NCI-H128 (cell line): Measurements from ENCODE around the gene ETV6.

Experiments
- DNase-seq: peaks from one replicate; lab custom pipeline; 2025; ENCODE audit not compliant: unreplicated experiment; lab: John Stamatoyannopoulos, UW

The ETV6 gene

DNA sequence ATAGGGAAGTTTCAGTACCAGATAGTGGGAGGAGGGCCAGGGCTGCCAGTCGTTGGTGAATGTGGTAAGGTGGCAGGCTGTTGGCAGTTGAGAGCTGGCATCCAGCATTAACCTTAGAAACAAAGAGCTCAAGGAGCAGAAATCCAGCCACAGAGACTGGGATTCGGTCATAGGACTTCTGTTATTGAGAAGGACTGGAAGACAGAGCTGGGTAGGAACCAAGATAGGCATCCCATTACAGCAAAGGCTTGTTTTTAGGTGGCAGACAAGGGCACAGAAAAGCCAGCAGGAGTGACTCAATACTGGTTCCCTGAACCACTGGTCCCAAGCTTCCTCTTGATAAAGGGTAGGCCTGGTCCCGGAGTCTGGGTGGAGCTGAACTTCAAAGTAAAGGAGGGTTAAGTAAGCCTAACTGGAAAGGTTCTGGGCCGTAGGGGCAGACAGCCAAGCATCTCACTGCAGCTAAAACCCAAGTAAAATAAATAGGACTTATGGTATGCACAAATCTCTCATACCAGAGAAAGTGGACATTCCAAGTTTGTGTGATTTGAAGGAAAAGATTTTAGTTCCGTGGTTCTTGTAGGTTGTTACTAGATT, 147.9 kb downstream of the ETV6 start:
- no peak for DNase-seq

DNA sequence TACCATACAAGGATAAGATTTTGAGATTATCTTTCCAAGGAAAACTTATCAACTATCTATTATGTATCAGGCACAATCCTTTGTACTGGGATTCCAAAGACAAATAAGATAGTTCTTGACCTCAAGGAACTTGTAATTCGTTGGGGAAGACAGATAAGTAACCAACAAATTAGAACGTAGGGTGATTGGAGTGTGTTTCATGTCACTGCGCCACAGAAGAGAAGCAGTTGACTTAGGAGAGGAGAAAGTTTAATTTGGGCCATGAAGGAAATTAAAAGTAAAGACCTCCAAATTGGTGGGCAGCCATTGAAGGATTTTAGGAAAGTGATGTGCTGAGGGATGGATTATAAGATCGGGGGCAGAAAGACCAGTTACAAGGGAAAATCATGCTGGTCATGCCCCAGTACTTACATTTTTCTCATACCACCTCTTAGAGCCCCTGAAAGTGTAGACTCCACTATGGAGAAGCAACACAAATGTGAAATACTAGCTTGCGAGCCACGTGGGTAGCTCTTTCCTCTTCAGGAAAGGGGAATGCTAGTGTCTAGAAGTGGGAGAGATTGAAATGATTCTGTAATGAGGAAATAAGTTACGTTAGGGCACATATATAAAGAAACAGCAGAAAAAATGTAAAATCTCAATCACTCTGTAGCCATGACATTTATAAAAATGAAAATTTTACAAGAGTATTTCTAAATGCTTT, 148.7 kb downstream of the ETV6 start:
- DNase-seq, result no peak

DNA sequence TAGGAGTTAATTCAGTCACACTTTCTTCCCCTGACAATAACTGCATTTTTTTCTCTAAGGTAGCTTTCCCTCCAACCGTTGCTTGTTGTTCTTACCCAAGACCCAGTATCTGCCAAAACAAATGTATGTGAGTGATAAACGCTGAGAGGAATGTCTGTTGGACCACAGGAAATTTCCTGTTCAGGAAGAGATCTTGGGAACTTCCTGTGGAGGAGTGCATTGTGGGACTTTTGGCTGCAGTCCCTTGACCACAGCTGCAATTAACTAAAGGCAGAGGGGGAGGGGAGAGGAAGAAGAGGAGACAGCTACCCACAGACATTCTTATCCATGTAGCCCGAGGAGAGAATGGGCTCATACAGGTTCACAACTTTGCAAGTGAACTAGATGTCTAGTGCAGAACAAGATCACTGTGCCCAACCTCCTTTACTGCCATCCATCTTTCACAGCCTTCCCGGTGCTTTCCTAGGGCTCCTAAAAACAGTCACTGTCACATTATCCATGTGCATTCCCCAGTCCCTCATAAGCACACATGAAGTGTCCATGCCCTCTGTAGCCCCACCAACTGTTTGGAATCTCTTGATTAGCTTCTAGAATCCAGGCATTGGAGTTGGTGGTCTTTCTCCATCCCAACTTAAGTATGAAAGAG, 149.5 kb downstream of the ETV6 start:
- no peak for DNase-seq

DNA sequence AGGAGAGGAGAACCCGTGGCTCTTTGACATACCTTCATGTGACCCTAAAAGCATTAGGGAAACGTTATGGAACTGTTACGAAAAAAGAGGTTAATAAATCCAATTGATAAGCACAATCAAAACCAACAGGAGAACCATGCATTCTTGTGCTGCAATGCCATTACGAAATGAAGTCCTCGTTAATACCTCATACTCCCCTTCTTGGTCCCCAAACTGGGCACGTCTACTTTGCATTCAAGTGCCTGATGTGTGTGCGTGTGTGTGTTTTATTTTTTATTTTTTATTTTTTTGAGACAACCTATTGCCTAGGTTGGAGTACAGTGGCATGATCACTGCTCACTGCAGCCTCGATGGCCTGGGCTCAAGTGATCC, 150.0 kb downstream of the ETV6 start:
- DNase-seq, result no peak

DNA sequence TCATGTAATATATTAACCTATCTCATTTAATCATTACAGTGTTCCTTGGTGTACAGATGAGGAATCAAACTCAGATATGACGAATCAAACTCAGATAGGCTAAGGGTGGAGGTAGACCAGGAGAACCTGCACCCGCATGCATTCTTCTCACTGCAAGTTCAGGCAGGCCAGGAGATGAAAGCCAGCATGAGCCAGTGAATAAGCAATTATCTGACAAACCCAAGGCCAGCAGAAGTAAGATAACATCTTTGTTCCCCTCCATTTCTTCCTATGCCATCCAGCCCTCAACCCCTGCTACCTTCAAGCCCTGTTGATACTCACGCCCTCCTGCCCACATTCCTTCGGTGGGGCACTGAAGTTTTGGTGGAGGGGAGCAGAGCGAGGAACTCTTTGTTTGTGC, 152.2 kb downstream of the ETV6 start:
- no peak for DNase-seq

DNA sequence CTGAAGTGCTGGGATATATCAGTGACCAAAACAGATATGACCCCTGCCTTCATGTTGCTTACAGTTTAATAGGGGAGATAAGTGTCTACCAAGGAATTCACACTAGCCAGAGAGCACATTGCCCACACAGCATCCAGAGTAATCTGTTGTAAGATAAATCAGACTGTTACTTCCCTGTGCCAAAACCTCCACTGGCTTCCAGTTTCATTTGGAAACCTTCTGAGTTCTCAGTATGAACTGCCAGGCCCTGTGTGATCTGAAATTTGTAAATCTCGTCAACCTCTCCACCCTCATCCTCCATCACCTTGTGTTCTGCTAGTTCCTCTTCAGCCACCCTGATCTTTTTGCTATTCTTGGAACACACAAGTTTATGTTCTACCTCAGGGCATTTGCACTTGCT, 154.7 kb downstream of the ETV6 start:
- DNase-seq, result no peak

DNA sequence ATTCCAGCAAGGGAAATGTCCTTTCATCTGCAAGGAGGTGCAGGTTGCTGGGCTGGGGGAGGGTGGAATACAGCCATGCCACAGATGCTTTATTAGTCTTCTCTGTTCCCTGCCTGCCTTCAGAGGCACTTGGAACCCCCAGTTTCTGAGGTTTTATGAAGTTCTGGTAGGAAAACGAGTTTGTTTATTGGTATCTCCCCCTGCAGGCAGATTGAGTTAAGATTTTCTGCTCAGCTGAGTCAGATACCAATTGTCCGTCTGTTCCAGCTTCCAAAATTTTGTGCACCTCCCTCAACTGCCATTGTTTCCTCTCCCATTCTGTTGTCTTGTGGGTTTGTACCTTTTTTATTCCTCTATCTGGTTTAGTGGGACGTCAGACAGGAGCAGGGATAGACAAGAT, 155.6 kb downstream of the ETV6 start:
- no peak for DNase-seq

DNA sequence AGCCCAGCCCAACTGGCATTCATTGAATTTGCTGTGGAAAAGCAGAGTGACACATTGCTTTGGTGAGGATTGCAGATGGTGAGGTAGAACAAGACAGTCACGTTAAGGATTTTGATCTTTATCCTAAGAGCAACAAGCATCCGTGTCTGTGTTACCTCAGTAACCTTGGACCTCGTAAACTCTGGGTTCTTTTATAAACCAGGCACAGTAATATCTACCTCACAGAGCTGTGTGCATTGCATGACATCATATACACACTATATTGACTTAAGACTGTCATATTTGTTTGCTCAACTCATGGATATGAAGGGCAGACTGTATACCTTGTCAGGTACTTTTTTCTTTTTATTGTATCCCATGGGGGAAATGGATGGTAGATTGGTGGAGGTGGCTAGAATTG, 156.2 kb downstream of the ETV6 start:
- no peak for DNase-seq

DNA sequence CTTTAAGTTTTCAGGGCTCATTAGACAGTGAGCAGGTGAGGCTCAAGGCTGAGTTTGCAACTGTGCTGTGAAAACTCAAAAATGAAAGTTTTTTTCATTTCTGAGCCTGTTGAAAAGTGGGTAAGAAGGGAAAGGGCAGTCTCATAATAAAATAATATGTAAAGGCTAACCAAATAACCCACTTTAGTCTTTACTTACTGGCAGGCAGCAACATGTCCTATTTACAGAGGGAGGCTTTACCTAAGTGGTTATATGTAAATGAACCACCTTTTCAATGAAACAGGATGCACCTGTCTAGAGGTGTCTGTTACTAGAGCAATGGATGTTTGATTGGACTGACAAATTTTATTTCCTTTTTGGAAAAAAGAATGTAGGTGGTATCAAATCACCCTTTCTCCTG, 158.0 kb downstream of the ETV6 start:
- peak; percentile 28 for DNase-seq

DNA sequence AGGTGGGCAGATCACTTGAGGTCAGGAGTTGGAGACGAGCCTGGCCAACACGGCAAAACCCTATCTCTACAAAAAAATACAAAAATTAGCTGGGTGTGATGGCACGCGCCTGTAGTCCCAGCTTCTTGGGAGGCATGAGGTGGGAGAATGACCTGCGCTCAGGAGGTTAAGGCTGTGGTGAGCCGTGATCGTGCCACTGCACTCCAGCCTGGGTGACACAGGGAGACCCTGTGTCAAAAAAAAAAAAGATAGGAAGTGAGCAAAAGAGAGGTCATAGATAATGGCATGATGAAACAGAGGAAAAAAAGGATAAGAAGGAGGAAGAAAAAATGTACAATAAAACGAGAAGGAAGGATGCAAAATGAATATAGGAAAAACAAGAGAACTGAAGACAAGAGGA, 159.5 kb downstream of the ETV6 start:
- DNase-seq, result no peak

DNA sequence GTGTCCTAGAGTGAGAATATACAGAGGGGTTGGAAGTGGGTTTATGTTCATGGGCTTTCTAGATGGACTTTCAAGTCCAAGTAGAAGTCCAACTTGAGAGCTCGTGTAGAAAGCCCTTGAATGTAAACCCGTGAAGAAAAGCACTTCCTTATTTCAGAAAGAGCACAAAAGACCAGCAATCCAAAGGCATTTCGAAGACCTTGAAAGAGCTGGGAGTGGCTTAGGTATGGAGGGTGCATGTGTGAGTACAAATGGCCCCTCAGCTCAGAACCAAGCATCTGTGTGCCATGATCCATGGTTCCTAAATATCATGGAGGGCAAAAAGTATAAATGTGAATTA, 160.7 kb downstream of the ETV6 start:
- DNase-seq, result no peak

DNA sequence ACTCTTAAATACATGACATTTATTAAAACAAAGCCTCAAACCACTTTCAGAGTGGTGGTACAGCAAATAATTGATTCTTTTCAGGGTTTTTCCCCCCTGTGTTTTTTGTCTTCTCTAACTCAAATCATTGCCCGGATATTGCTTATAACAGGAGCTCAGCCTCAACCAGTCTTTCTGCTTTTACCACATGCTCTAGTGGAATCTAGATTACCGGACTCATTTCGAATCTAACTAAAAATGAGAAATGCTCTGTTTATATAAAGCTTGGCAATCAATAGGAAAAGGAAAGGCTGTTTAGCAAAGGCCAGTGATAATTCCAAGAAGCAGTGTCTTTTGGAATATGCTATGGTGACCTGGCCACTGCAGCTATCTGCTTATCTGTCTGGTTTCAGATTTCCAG, 161.5 kb downstream of the ETV6 start:
- DNase-seq, result no peak

DNA sequence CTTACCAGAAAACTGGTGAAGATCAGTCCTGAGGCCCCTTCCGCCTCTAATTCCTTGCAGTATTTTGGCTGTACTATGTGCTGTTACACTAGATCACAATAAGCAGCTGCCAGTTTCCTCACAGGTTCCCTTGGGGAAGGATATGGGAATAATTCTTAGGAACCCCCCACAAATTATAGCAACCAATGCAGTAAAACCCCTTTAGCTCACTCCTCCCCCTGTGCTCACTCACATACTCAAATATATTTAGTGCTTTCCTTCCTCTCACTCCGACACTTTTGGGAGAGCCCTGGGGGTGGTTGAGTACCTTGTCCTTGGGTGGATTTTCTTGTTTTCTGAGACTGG, 162.7 kb downstream of the ETV6 start:
- DNase-seq, result no peak

DNA sequence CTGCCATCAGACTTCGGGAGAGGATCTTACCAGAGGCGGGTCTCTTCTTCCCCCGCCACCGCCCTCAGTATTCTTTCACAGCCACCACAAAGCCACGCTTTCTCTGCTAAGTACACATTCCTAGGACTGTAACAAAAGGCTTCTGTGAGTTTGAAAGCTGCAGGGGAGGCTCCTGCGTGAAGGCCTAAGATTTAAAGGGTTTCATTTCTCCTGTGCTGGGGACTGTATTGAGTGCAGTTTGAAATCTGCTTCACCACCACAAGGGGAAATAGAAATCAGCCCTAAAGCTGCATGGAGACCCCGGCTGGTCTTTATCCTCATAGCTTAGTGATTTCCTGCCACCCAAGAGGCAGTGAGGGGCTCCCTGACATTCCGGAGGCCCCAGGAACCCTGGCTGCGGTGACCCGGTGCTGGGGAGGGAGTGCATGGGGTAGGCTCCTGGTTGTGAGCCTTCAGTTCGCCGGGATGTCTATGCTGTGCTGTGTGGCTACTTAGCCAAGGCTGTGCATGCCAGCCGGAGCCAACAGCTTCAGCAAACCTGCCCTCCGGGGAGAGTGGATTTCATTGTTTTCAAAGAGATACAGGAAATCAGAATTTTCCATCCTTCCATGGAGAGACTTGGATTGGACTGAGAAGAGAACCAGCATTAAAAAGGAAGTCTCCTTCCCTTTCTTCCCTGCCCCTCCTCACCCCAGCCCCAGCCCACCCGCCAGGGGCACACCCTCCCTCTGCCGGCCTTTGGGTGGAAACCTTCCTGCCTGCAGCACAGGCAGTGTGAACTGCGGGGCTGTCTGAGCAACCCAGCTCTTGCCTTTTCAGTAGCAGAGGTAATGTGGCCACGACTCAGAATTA, 163.3 kb downstream of the ETV6 start:
- DNase-seq, result no peak

DNA sequence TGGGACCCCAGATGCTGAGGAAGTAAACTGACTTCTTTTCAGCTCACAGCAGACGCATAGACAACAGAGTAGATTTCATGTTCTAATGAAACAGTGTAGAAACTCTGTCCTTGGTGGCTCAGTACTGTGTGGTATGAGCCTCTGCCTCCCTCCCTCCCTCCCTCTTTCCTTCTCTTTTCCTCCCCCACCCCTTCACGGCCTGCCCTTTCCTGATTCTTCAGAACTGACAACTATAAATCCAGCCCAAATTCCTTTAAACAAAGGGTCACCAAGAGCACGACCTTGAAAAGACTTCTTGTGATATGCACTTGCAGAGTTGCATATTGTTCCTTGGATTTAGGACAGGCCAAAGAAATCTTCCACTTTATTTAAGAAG, 164.0 kb downstream of the ETV6 start:
- DNase-seq, result no peak

DNA sequence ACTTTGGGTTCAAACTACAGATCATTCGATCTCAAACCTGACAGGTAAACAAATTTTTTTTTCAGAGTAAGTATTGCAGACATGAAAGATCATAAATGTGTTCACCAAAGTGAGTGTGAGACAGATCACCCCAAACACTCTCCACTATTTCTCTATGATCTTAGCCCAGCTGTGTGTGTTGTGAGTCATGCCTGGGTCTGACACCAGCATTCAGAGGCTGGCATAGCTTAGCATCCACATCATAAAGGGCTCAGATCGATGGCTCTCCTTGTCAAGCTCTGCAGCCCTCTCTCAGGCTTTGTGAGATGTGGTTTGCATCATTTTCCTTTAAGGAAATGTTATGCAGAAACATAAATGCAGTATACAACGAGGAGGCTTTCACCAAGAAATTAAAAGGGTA, 164.9 kb downstream of the ETV6 start:
- DNase-seq, result no peak

DNA sequence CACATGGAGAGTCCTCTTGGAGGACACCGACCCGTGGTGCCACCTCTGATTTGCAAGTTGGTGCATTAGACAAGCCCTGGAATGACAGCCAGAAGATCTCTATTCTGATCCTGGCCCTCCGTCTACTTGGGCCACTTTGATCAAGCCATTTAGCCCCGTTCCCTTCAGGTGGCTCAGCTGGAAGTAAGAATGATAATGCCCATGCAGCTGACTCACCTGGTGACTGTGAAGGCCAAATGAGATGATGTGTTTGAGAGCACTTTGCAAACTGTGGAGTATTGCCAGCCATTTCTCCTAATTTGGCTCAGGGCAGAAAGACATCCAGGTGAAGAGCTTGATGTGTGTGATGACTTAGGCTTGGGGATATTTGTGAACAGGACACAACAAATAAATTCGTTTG, 165.9 kb downstream of the ETV6 start:
- DNase-seq, result no peak

DNA sequence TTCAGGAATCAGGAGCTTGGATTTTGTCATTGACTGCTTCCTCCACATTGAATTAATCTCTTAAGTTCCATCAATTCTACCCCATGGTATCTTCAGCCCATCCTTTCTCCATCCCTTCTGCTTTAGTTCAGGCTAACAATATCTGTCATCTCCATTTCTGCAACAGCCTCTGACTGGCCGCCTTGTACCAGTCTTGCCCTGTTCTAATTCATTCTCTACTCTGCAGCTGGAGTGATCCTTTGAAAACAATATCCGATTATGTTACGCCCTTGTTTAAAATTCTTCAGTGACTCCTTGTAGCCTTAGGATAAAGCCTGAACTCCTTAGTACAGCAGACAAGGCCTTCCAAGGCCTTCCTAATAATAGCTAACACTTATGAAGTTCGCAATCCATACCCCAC, 170.2 kb downstream of the ETV6 start:
- DNase-seq, result no peak

DNA sequence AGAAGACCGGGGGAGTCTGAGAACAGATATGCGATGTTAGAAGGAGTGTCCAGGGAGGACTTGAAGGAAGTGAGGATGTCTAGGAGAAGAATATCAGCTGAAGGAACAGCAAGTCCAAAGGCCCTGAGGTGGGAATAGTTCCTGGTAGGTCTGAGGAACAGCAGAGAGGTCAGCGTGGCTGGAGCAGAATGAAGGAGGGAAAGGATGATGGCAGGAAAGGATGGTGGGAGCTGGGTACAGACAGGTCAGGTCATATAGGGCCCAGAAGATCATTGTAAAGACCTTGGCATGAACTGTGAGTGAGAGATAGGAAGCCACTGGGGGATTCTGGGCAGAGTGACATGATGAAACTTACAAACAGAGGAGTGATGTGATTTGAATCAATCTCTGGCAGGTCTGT, 171.0 kb downstream of the ETV6 start:
- no peak for DNase-seq

DNA sequence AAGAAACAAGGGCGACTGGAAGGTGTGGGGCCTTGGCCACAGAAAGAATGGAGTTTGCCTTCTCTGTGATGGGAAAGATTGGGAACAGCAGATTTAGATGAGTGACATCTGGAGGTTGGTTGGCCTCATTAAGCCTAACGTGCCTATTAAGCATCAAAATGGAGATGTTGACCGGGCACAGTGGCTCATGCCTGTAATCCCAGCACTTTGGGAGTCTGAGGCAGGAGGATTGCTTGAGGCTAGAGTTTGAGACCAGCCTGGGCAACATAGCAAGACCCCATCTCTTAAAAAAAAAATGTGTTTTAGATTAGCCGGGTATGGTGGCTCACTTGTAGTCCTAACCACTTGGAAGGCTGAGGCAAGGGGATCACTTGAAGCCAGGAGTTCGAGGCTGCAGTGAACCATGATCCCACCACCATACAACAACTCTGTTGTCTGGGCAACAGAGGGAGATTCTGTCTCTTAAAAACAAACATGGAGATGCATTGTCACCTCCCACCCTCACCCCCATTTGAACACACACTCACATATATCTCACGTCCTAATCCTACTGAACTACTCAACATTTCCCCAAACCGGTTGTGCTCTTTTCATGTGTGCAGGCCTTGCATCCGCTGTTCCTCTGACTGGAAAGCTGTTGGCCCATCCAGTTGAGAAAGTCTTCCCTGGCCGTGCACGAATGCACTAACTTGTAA, 172.1 kb downstream of the ETV6 start:
- DNase-seq, result no peak

DNA sequence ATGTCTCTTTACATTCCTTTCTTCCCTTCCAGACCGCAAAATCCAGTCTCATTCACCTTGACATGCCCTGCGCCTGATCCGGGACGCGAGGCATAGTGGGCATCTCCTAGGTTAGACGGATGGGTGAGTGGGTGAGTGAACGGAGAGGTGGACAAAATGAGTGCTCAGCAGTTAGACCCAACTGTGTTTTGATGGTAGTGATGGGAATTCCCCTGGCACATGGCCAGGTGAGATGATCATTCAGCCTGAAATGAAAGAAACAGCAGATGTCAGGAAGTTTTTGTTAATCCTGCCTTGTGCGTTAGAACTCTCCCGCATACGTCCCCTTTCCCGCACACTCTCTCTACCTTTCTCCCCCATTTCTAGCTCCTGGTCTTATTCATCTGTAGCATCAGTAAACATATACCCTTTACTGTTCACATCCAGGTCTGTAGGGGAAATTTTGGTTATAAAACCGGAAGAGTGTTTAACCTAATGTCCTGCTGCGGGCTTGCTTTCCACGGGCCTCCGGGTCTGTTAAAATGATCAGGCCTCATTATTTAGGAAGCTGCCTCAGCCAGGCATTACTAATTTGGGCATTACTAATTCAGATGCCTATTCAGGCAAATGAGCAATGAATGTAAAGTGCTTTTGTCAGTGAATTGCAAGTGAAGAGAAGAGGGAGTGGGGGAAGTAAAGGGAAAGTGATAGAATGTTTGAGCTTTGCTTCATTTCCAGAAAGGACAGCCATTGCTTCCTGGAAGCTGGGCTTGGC, 172.8 kb downstream of the ETV6 start:
- no peak for DNase-seq
